ENCODE measurements around the gene MYRFL. TPM values are rescaled to one million over a fixed set of nuclear protein-coding genes. Genes with fewer than 3 reads are reported as not detected.

The MYRFL gene
- total RNA-seq, 1 donor from 2014 or later = 0.14 TPM

DNA sequence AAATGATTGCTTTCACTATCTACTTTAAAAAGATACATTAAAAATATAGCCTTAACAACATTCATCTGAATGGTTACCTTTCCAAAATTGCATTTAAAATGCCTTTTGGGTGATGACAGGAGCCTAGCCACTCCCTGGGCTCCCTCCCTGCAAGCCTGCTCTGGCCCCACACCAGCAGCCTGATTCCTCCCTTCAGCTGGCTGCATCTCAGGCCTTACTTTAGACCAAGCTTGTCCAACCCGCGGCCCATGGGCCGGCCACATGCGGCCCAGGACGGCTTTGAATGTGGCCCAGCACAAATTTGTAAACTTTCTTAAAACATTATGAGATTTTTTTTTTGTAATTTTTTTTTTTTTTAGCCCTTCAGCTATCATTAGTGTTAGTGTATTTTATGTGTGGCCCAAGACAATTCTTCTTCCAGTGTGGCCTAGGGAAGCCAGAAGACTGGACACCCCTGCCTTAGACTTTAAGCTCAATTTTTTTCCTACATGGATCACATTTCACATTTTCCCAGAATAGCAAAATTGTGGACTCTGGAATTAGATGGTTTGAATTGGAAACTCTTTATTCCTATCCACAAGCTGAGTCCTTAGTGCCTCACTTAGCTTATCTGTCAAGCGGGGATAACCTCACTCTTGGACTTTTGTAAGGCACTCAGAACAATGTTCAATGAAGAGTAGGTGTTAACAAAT, 124.4 kb downstream of the MYRFL start:
- Histone ChIP-seq H3K9me3 (replicated peaks) (peaks cover 4% of the 10 kb centered on the region), H3K27me3 (ENCODE audit: low read depth) (no peaks in the 10 kb centered on the region), H3K4me3 (no peak overlapping the region), H3K36me3 (no peaks in the 10 kb centered on the region), H3K27ac (replicated peaks) (no peak overlapping the region), H3K4me1 (no peaks in the 10 kb centered on the region)
- intact Hi-C loops (cut with micrococcal nuclease) = no loop called here
- peak; percentile 19 for DNase-seq
- no peak for TF ChIP-seq CTCF (IDR thresholded peaks at IDR 0.05; ENCODE audit: borderline replicate concordance)

GRCh38 chr12:69951108-69951507, 126.1 kb downstream of the MYRFL start:
- Histone ChIP-seq H3K4me3 (no peak overlapping the region), H3K27ac (replicated peaks) (no peak overlapping the region), H3K27me3 (ENCODE audit: low read depth) (no peaks in the 10 kb centered on the region), H3K9me3 (replicated peaks) (peaks cover 4% of the 10 kb centered on the region), H3K36me3 (no peaks in the 10 kb centered on the region), H3K4me1 (no peaks in the 10 kb centered on the region)
- no peak for DNase-seq
- TF ChIP-seq CTCF (IDR thresholded peaks at IDR 0.05; ENCODE audit: borderline replicate concordance) = no peak
- intact Hi-C loops (cut with micrococcal nuclease) = no loop called here

- intact Hi-C loops (cut with micrococcal nuclease) = no loop called here
- Histone ChIP-seq H3K4me3 (no peak overlapping the region), H3K36me3 (no peaks in the 10 kb centered on the region), H3K27ac (replicated peaks) (no peak overlapping the region), H3K9me3 (replicated peaks) (peaks cover 4% of the 10 kb centered on the region), H3K27me3 (ENCODE audit: low read depth) (no peaks in the 10 kb centered on the region), H3K4me1 (no peaks in the 10 kb centered on the region)
- no peak for TF ChIP-seq CTCF (IDR thresholded peaks at IDR 0.05; ENCODE audit: borderline replicate concordance)
- no peak for DNase-seq
These were observed 127.9 kb downstream of the MYRFL start for GRCh38 chr12:69952890-69953289.

GRCh38 chr12:69961246-69961645, 136.2 kb downstream of the MYRFL start:
- Histone ChIP-seq H3K27ac (replicated peaks) (no peak overlapping the region), H3K9me3 (replicated peaks) (no peaks in the 10 kb centered on the region), H3K36me3 (no peaks in the 10 kb centered on the region), H3K27me3 (ENCODE audit: low read depth) (no peaks in the 10 kb centered on the region), H3K4me3 (no peak overlapping the region), H3K4me1 (peaks cover 5% of the 10 kb centered on the region)
- DNase-seq = no peak
- intact Hi-C loops (cut with micrococcal nuclease) = no loop called here
- TF ChIP-seq CTCF (IDR thresholded peaks at IDR 0.05; ENCODE audit: borderline replicate concordance) = no peak

DNA sequence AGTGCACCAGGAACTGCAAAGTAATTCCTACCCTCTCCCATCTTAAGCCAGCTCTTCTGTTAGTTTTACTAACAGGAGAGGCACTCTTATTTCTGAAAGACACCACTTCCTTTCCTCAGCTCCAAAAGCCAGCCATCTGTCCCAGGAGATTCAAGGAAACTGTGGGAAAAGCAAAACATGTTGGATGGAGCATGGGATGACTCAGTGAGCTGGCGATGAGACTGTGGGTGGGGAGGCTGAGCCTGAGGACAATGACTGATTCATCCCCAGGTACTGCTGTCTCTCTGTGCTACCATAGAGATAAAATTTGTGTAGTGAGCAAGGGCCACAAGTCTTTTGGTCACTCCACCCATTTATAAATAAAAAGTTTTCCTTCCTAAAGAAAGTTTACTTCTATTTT, 141.4 kb downstream of the MYRFL start:
- peak; percentile 50 for DNase-seq
- Histone ChIP-seq H3K4me1 (peaks cover 5% of the 10 kb centered on the region), H3K9me3 (replicated peaks) (no peaks in the 10 kb centered on the region), H3K27me3 (ENCODE audit: low read depth) (no peaks in the 10 kb centered on the region), H3K4me3 (no peak overlapping the region), H3K27ac (replicated peaks) (peak overlapping the region; percentile 52), H3K36me3 (no peaks in the 10 kb centered on the region)
- no peak for TF ChIP-seq CTCF (IDR thresholded peaks at IDR 0.05; ENCODE audit: borderline replicate concordance)
- intact Hi-C loops (cut with micrococcal nuclease) = no loop called here

All from left ventricle myocardium inferior (tissue), 1 donor.